ENCODE results near the gene MINPP1.

DNA sequence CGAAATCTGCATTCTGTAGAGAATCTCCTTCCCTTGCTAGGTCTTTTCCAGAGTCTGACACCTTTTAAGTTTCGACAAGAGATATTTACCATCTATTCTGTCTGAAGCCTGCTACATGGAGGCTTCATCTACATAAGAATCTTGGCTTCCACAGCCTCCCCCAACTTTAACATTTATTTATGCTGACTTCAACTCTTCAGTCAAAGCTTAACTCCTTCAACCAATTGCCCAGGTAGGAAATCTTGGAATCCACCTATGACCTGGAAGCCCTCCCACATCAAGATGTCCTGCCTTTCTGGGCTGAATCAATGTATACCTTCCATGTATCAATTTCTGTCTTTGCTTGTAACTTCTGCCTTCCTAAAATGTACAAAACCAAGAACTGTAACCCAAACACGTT is 54.7 kb downstream of the MINPP1 start:
- no peak for TF ChIP-seq EZH2phosphoT487 (IDR thresholded peaks at IDR 0.05; ENCODE audit: borderline replicate concordance, low read depth, low read length)
- no peak for TF ChIP-seq CTCF (conservative IDR thresholded peaks at IDR 0.05; ENCODE audit: low read length)

Measured in OCI-LY7 (cell line).